Mucosa of rectum (tissue), 2 donors: ENCODE results near the gene TCF4.
A peak's percentile ranks its signal among the peaks of the same experiment; 100 is the strongest.

Experiments used
- H3K27ac ChIP-seq, 2 donors: one replicate each; pipeline ENCODE4 v1.7.0; 2013; ENCODE audit warnings: inconsistent platforms in 2 of 2, low read depth in 2 of 2, low read length in 2 of 2
- H3K27me3 ChIP-seq, 2 donors: one replicate each; pipeline ENCODE4 v1.7.0; 2013; ENCODE audit warnings: low read length in 2 of 2; ENCODE audit not compliant: control insufficient read depth in 2 of 2, insufficient read depth in 2 of 2
- H3K36me3 ChIP-seq, 2 donors: one replicate each; pipeline ENCODE4 v1.7.0; 2013; ENCODE audit warnings: low read length in 2 of 2; ENCODE audit not compliant: control insufficient read depth in 2 of 2, insufficient read depth in 2 of 2
- H3K4me1 ChIP-seq, 2 donors: one replicate each; pipeline ENCODE4 v1.7.0; 2013; ENCODE audit warnings: low read length in 2 of 2, mild to moderate bottlenecking in 1 of 2; ENCODE audit not compliant: control insufficient read depth in 2 of 2, insufficient read depth in 2 of 2
- H3K4me3 ChIP-seq, 2 donors: one replicate each; pipeline ENCODE4 v1.7.0; 2013; ENCODE audit warnings: low read length in 2 of 2
- H3K9ac ChIP-seq, 2 donors: one replicate each; pipeline ENCODE4 v1.7.0; 2013; ENCODE audit warnings: low read length in 2 of 2, low read depth in 1 of 2, mild to moderate bottlenecking in 1 of 2
- H3K9me3 ChIP-seq, 2 donors: one replicate each; pipeline ENCODE4 v1.7.0; 2013; ENCODE audit warnings: low read length in 2 of 2; ENCODE audit not compliant: control insufficient read depth in 2 of 2
- donor health status: healthy.
- donor health status: Normal muscosa, but diverticular disease.

Gene TCF4

DNA sequence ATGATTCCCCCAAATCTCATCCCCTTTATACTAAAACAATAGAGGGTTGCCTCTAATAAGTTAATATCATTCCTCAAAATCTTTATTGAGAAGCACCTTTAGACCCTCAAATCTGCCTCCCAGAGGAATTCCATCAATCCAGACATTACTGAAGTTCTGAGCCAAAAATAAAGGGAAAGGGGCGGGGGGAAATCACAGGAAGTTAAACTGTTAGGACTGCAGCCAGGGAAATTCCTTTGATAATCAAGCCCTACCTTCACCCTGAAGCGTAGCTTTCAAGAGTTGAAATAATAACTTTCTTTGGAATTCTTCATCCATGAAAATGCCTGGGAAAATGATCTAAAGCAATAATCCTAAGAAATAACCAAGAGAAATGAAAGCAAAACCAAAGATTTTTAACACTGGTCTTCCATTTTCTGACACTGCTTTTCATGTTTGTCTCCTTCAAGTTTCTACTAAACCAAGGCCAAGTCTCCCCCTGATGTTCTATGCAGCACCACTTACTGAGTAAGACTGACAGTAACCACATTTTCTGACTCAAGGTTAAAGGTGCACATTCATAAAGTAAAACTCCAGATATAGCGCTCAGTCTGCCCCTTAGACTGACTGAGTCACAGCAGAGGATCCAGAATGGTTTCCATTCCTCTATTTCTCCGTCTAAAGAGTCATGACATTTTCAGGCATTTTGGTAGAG, 78.2 kb downstream of the TCF4 start:
- Histone ChIP-seq H3K9me3 (no peaks in the 10 kb centered on the region), H3K4me1 (no peaks in the 10 kb centered on the region), H3K4me3 (peak overlapping the region in 1 of 2 donors; percentile 33), H3K27me3 (no peaks in the 10 kb centered on the region), H3K36me3 (no peaks in the 10 kb centered on the region), H3K9ac (no peak overlapping the region), H3K27ac (peak overlapping the region; percentile 36 to 59)

DNA sequence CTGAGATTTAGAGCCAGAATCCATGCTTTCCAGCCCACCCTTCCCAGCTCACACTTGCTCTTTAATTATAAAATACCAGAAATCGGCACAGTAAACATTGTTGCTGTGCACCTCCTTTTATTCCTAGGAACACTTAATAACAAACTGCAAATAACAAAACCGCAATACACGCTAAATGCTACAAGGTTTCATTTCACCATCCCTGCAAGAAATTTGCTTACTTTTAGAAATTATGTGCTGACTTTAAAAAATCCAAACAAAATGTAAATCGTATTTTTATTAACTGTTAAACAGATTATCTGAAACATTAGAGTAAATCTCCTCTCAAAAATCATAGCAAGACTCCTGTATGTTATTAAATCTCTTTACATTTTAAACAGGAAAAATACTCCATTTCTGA, 79.3 kb downstream of the TCF4 start:
- H3K9ac ChIP-seq = no peak overlapping the region
- no peaks in the 10 kb centered on the region for H3K9me3 ChIP-seq
- no peaks in the 10 kb centered on the region for H3K27me3 ChIP-seq
- peak overlapping the region in 1 of 2 donors; percentile 11 for H3K27ac ChIP-seq
- no peak overlapping the region for H3K4me3 ChIP-seq
- no peaks in the 10 kb centered on the region for H3K36me3 ChIP-seq
- H3K4me1 ChIP-seq = no peaks in the 10 kb centered on the region

DNA sequence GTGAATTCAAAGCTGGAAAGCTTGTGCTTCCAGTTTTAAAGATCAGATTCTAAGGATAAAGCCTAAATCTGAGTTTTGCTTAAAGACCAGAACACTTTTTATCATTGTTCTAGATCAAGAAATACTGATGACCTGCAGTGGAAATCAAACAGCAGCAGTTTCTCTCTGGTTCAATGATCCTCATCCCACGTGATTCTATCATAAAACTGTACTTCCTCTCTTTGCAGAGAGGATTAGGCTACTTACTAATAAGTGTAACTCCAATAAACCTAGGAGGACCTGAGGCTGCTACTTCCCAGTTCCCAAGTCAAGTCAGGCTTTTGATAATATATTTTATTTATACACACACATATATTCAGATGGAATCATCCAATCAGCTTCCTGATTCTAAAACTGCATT, 81.9 kb downstream of the TCF4 start:
- Histone ChIP-seq H3K27ac (no peak overlapping the region), H3K4me1 (no peaks in the 10 kb centered on the region), H3K9me3 (no peaks in the 10 kb centered on the region), H3K4me3 (no peak overlapping the region), H3K27me3 (no peaks in the 10 kb centered on the region), H3K36me3 (no peaks in the 10 kb centered on the region), H3K9ac (no peak overlapping the region)

DNA sequence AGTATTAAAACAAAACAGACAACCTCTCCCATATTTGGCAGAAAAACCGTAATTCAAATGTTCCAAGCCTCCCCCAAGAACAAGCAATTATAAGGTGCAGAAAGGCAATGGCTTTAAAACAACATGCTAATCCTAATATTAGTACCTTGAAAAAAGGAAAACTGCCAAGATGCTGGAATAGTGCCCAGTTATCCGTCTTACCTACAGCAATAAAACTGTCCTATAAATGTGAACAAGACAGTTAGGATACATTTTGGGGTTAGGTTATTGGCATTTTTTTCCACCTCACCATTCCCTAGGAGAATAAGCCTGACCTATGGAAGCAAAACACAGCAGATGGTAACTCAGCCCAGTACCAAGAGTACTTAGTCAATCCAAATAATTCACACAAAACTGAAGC, 83.2 kb downstream of the TCF4 start:
- H3K4me3 ChIP-seq = no peak overlapping the region
- H3K9me3 ChIP-seq = no peaks in the 10 kb centered on the region
- H3K9ac ChIP-seq = no peak overlapping the region
- no peaks in the 10 kb centered on the region for H3K4me1 ChIP-seq
- H3K36me3 ChIP-seq = no peaks in the 10 kb centered on the region
- no peaks in the 10 kb centered on the region for H3K27me3 ChIP-seq
- H3K27ac ChIP-seq = no peak overlapping the region

DNA sequence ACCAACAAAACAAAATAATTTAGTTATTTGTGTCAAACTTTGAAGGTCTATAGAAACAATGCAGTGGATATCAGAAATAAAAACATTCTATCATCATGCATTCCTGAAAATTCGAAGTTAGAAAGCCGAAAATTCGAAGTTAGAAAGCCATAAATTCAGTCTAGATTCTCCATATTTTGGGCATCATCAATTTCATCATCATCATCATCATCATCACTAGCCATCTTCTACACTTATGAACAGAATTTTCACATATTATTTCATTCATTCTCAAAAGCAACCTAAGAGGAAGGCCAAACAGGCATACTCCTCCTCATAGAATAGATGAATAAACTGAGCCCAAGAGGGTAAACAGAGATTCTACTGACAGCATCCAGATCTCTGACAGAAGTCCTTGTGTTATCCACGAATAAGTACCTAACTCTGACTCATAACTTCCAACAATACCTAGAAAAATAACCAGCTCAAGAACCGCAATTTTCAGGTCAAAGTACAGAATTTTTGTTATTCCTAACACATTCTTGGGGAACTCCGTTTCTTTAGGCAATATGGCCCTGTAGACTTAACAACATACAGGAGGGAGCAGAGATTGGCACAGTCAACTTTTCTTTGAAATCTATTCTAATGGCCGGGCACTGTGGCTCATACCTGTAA, 84.7 kb downstream of the TCF4 start:
- Histone ChIP-seq H3K4me1 (no peaks in the 10 kb centered on the region), H3K27ac (no peak overlapping the region), H3K36me3 (no peaks in the 10 kb centered on the region), H3K9ac (no peak overlapping the region), H3K27me3 (no peaks in the 10 kb centered on the region), H3K4me3 (no peak overlapping the region), H3K9me3 (no peaks in the 10 kb centered on the region)

DNA sequence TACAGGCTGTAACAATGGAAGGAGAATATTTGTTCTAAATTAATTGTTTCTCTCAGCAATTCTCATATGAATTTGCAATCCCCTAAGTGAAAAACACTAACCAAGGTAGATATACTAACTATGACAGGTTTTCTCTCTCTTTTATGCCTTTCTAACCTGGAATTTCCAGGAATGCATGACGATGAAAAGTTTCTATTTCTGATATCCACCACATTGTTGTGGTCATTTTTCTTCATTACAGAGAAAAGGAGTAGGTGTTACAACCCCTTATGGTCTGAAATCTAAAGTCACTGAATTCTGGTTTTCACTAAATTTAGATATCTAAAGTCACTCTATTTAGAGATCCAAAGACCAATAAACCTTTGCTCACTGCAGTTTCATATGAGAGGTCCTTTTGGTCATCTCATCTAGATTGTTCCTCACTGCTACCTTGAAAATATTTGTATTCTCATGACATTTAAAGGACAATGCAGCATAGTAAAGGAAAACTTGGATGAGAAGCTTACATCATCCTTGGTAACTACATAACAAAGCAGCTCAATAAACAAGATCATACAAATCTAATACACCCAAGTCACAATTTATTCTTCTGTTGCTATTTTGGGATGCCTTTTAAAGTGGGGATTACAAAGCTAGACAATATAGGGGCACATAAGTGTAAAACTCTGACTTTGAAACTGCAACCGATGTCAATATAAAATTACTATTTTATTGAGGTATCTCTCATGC, 85.8 kb downstream of the TCF4 start:
- Histone ChIP-seq H3K9me3 (no peaks in the 10 kb centered on the region), H3K27me3 (no peaks in the 10 kb centered on the region), H3K4me1 (no peaks in the 10 kb centered on the region), H3K27ac (no peak overlapping the region), H3K9ac (no peak overlapping the region), H3K4me3 (no peak overlapping the region), H3K36me3 (no peaks in the 10 kb centered on the region)

DNA sequence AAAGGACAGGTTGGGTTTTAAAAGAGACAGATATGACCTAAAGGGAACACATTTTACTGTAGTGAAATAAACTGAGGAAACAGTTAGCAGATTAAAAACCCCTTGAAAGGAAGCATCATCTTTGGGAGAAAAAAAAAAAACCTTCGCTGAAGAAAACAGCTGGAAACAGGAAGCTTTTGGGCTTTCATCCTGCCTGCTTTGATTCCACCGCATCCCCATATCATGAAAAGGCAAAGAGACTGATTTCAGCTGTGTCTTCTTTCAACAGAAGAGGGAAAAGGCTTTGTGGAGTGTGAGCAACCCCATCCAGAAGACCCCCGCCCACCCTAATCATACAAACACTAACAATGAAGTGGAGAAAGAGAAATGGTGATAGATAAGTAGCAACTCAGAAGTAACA, 86.4 kb downstream of the TCF4 start:
- no peaks in the 10 kb centered on the region for H3K27me3 ChIP-seq
- H3K4me3 ChIP-seq = no peak overlapping the region
- H3K4me1 ChIP-seq = no peaks in the 10 kb centered on the region
- no peaks in the 10 kb centered on the region for H3K9me3 ChIP-seq
- no peak overlapping the region for H3K27ac ChIP-seq
- no peaks in the 10 kb centered on the region for H3K36me3 ChIP-seq
- H3K9ac ChIP-seq = no peak overlapping the region

DNA sequence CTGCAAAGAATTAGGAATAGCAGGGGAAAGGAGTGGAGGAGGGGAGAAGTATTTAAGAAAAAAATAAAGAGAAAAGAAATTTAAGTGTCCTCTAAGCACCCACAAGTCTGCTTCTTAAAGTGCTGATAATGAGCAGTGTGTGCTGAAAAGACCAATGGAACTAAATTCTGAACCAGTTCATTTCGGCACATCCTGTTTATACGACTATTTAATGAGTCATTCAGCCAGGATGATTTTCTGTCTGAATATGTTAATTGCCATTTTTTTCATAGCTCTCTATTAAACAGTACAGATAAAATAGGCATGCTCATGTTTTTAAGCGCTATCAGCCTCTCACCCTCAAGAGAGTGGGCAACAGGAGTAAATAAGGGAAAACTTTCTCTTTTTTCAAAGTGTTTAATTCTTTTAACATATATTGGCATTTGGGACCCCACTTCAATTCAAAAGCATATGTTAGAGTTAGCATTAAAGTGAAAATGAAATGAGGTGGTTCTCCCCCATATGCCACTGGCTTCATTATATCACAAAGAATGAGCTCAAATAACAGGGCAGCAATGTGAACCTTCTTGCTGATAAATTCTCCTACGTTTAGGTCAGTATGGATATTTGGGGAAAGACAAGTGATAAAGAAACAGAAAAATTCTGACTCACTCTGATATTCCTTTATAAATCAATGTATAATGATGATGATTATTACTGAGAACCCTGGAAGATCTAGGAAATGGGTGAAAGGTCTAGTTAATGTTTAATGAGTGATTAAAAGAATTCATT, 87.5 kb downstream of the TCF4 start:
- Histone ChIP-seq H3K9ac (no peak overlapping the region), H3K27ac (peak overlapping the region; percentile 39 to 58), H3K36me3 (no peaks in the 10 kb centered on the region), H3K4me1 (no peaks in the 10 kb centered on the region), H3K4me3 (no peak overlapping the region), H3K9me3 (no peaks in the 10 kb centered on the region), H3K27me3 (no peaks in the 10 kb centered on the region)

DNA sequence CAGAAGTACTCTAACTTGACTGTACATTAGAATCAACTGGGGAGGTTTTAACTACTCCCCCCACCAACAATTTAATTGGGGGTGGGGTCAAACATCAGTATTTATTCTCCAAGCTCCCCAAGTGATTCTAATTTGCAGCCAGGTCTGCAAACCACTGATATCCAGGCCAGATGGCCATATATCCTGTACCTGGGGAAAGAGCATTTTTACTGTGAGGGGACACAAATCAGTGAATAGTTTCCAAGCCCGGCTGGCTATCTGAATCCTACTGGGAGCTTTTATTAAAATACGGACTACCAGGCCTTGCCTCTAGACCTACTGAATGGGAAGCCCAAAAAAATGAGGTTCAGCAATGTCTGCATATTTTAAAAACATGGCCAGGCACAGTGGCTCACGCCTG, 88.5 kb downstream of the TCF4 start:
- Histone ChIP-seq H3K27ac (no peak overlapping the region), H3K9me3 (no peaks in the 10 kb centered on the region), H3K9ac (no peak overlapping the region), H3K4me3 (no peak overlapping the region), H3K4me1 (no peaks in the 10 kb centered on the region), H3K36me3 (no peaks in the 10 kb centered on the region), H3K27me3 (no peaks in the 10 kb centered on the region)
